Activated T-helper 17 cell treated with anti-CD3 and anti-CD28 coated beads, Interleukin-2, amount 50 U/mL, for 72 hours (primary cell): ENCODE results near the gene OR6B1. TPM values are rescaled to one million over a fixed set of nuclear protein-coding genes. Genes with fewer than 3 reads are reported as not detected.

Experiments
- ATAC-seq: fragments of 150-1000 bp; cut with Tn5 transposase; replicated peaks from 2 replicates; pipeline ENCODE4 v1.10.0; 2021; ENCODE audit warnings: mild to moderate bottlenecking, moderate library complexity
- H3K27ac Mint-ChIP-seq: one replicate; pipeline ENCODE4 v1.8.0; 2022; ENCODE audit warnings: mixed read lengths
- H3K27me3 Mint-ChIP-seq: one replicate; pipeline ENCODE4 v1.8.0; 2022; ENCODE audit warnings: mixed read lengths
- H3K36me3 Mint-ChIP-seq: one replicate; pipeline ENCODE4 v1.8.0; 2022; ENCODE audit warnings: low read depth, mild to moderate bottlenecking, mixed read lengths
- H3K4me1 Mint-ChIP-seq: one replicate; pipeline ENCODE4 v1.8.0; 2022; ENCODE audit warnings: mixed read lengths
- H3K4me3 Mint-ChIP-seq: one replicate; pipeline ENCODE4 v1.8.0; 2022; ENCODE audit warnings: mild to moderate bottlenecking, mixed read lengths
- H3K9me3 Mint-ChIP-seq: one replicate; pipeline ENCODE4 v1.8.0; 2022; ENCODE audit warnings: mixed read lengths
- total RNA-seq, 2 donors: library from RNA; stranded (reverse); gene quantifications; one replicate each; pipeline ENCODE4 v1.2.3, GENCODE V29; 2022

OR6B1 gene
- total RNA-seq, 2 donors from 2014 or later: not detected

DNA sequence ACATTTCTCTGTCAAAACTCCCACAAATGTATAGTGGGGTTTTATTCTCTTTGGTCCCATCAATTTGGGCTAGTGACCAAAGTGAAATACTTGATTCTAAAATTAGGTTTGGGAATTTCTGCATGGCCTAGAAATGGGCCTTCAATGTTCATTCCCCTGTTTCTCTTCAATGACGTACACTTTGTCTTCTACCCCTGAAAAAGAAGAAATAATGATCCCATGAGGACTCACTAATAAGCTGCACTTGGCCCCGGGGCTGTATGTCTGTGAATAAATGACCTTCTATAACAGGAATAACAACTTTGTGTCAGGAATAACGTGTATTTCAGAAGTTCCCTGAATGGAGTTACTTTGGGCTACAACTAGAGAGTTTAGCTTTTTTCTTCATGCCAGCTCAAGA is 20.2 kb downstream of the OR6B1 start:
- Mint-ChIP-seq H3K4me1 (no peaks in the 10 kb centered on the region), H3K27me3 (no peaks in the 10 kb centered on the region), H3K4me3 (no peak overlapping the region), H3K27ac (no peak overlapping the region), H3K36me3 (no peaks in the 10 kb centered on the region), H3K9me3 (no peaks in the 10 kb centered on the region)
- ATAC-seq: no peak

DNA sequence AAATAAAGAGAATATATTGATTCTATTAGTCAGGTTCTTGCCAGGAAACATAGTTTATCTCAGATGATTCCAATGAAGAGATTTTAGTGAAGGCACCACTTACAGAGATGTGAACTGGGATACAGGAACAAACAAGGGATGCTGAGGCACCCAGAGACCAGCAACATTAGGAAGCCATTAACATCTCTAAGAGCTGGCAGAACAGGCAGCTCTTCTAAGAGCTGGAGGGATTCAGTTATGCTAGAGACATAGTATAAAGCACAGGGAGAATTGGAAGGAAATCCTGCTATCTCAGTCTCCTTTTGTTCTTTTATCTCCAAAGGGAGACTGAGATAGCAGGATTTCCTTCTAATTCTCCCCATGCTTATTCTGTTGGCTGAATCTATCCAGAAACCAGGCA is 22.0 kb downstream of the OR6B1 start:
- Mint-ChIP-seq H3K9me3 (no peaks in the 10 kb centered on the region), H3K27me3 (no peaks in the 10 kb centered on the region), H3K4me3 (no peak overlapping the region), H3K4me1 (no peaks in the 10 kb centered on the region), H3K36me3 (no peaks in the 10 kb centered on the region), H3K27ac (no peak overlapping the region)
- ATAC-seq: no peak

DNA sequence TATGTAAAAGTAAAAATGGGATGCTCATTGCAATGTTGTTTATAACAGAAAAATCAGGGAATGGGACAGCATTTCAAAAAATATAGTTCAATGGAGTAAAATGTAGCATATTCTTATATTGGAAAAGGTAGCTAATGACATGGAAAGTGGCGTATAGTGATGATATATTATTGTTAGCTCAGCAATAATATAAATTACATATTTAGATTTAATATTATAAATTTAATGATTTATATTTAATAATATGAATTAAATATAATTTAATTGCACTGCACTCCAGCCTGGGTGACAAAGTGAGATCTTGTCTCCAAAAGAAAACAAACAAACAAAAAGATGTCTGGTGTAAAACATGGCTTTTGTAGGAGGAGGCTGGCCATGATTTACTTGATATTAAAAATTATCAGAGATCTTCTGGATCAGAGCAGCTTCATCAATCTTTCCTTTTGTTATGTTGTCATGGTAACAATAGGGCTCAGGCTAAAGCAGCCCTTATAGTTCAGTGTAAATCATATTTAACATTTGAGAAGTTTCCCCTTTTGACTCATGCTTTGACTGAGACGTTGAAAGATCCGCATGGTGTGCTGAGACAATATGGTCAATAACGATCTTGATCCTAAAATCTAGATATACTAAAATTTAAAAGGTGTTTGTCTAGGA is 23.2 kb downstream of the OR6B1 start:
- H3K9me3 Mint-ChIP-seq: no peaks in the 10 kb centered on the region
- no peak overlapping the region for H3K27ac Mint-ChIP-seq
- H3K27me3 Mint-ChIP-seq: no peaks in the 10 kb centered on the region
- H3K4me3 Mint-ChIP-seq: no peak overlapping the region
- no peaks in the 10 kb centered on the region for H3K36me3 Mint-ChIP-seq
- ATAC-seq: no peak
- H3K4me1 Mint-ChIP-seq: peaks cover 7% of the 10 kb centered on the region

DNA sequence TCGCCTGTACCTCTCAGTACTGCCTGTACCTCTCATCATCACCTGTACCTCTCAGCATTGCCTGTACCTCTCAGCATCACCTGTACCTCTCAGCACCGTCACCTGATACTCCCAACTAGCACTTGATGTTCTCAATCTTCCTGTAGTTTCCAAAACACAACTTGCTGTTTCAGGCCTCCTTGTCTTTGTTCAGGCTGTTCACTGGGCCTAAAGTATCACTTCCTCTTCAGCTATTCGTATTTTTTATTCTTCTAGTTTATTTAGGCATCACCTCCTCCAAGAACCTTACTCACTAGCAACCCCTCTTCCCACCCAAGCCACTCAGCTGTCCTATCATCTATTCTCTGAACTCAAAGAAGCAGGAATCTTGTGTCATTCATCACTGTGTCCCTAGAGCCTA is 24.1 kb downstream of the OR6B1 start:
- H3K27ac Mint-ChIP-seq: no peak overlapping the region
- H3K36me3 Mint-ChIP-seq: no peaks in the 10 kb centered on the region
- no peak for ATAC-seq
- peaks cover 7% of the 10 kb centered on the region for H3K4me1 Mint-ChIP-seq
- no peaks in the 10 kb centered on the region for H3K27me3 Mint-ChIP-seq
- H3K4me3 Mint-ChIP-seq: no peak overlapping the region
- no peaks in the 10 kb centered on the region for H3K9me3 Mint-ChIP-seq

DNA sequence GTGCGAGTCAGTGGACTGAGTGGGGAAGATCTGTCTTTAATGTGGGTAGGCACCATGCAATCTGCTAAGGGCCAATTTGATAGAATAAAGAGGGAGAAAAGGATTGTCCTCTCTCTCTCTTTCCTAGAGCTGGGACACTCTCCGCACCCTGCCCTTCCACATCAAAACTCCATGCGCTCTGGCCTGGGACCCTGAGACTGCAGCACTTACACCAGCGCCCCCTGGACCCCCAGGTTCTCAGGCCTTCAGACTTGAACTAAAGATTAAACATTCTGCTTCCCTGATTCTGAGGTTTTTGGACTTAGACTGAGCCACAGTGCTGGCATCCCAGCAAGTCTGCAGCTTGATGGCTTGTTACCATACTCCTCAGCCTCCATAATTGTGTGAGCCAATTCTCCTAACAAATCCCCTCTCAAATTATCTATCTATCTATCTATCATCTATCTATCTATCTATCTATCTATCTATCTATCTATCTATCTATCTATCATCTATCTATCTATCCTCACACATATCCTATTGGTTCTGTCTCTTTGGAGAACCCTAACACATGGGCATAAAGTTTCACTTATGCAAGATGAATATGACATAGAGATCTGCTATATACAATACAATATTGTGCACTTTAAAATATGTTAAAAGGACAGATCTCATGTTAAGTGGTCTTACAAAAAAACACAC is 26.2 kb downstream of the OR6B1 start:
- no peak overlapping the region for H3K4me3 Mint-ChIP-seq
- no peak for ATAC-seq
- H3K9me3 Mint-ChIP-seq: no peaks in the 10 kb centered on the region
- peaks cover 7% of the 10 kb centered on the region for H3K4me1 Mint-ChIP-seq
- no peaks in the 10 kb centered on the region for H3K36me3 Mint-ChIP-seq
- peaks cover 4% of the 10 kb centered on the region for H3K27me3 Mint-ChIP-seq
- H3K27ac Mint-ChIP-seq: no peak overlapping the region

DNA sequence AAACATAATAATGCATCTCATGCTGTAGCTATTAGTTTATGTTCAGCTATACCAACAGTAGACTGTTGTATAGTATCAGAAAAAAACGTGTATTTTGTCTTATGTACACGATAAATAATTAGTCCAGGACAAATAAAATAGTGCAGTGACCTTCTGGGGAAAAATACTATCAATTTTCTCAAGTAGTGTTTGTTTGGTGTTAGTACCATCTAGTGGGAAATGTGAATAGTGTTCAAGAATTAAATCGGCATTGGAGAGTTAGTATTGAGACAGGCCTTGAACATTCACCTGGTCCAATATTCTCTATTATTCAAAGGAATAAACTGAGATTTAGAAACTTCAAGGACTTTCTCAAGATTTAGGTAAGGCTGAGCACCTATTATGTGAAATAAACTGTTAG is 26.9 kb downstream of the OR6B1 start:
- Mint-ChIP-seq H3K27me3 (peaks cover 10% of the 10 kb centered on the region), H3K9me3 (no peaks in the 10 kb centered on the region), H3K27ac (no peak overlapping the region), H3K4me1 (peaks cover 7% of the 10 kb centered on the region), H3K36me3 (no peaks in the 10 kb centered on the region), H3K4me3 (no peak overlapping the region)
- no peak for ATAC-seq

DNA sequence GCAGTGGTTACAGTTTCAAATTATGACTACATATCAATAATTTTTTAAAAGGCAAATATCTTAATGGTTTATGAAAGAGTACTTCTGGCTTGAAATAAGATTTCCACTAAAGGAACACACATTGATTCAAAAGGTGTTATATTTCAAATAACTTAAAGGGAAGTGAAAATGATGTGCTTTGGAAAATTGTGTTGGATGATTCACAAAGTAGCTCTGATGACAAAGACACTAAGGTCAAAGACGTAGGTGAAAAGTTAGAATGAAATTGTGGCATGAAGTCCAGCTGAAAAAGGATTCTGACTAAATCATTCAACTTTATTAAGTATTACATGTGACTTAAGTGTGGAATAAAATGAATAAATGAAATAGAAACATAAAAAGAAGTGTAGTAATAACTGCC is 27.9 kb downstream of the OR6B1 start:
- Mint-ChIP-seq H3K27ac (no peak overlapping the region), H3K36me3 (no peaks in the 10 kb centered on the region), H3K4me3 (no peak overlapping the region), H3K4me1 (peaks cover 7% of the 10 kb centered on the region), H3K9me3 (no peaks in the 10 kb centered on the region), H3K27me3 (peaks cover 15% of the 10 kb centered on the region)
- peak; percentile 52 for ATAC-seq

DNA sequence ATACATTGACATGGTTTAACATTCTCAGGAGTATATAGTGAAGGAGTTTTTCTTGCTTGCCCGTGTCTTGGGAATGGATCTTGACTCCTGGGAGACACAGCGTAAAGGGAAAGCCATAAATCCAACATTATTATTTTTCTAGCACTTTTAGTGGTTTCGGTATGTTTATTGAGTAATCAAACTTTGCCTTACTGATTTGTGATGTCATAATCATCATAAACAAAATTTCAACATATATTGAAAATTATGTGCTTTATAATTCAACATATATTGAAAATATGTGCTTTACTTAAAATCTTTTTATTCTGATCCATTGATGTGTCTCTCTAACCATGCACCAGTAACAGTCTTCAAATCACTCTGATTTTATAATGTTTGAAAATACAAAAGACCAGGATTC is 28.4 kb downstream of the OR6B1 start:
- peaks cover 7% of the 10 kb centered on the region for H3K4me1 Mint-ChIP-seq
- no peaks in the 10 kb centered on the region for H3K9me3 Mint-ChIP-seq
- H3K27ac Mint-ChIP-seq: no peak overlapping the region
- no peaks in the 10 kb centered on the region for H3K36me3 Mint-ChIP-seq
- ATAC-seq: no peak
- peaks cover 17% of the 10 kb centered on the region for H3K27me3 Mint-ChIP-seq
- no peak overlapping the region for H3K4me3 Mint-ChIP-seq

DNA sequence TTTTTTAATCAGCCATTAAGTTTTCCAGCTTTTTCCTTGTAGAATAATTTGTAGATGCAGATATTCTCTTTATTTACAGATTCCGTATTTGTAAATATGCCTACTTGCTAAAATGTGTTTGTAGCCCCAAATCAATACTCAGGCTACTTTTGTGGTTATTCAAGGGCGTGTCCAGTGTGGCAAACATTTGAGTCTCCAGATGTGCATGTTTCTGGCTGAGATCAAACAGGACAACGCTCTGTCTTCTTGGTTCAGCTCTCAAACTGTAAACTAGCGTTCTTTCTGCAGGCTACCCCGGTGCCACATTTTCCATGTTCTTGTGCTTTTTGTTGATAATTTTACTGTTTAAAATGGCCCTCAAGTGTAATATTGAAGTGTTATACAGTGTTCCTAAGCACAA is 32.4 kb downstream of the OR6B1 start:
- no peak for ATAC-seq

DNA sequence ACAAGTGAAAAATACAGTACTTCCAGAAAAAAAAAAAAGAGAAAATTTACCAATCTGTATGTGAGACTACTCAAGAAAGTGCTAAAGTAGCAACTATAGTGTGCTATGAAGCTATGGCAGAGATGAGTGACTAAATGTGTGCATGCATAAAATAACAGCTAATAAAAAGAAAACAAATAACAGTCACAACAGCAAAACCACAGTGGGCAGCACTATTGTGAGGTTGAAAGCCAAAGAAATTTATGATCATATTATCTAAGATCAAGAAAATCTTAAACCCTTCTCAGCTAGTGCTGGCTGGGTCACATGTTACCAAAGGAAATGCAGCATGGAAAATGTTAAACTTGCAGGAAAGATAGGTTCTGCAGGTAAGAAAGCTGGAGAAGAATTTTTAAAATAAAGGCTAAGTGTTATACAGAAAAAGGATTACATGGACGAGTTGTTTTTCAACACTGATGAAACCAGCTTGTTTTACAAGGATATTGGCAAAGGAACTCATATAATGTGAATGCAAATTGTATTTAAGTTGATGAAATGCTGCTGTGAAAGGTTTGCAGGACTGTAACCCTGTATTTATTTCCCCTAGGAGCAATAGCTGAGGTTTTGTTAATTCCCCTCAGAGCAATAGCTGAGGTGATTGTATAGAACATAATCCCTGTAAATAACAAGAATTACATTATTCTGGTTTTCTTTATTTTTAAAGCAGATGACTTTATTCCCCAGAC is 33.0 kb downstream of the OR6B1 start:
- Mint-ChIP-seq H3K27me3 (peaks cover 21% of the 10 kb centered on the region), H3K4me1 (no peaks in the 10 kb centered on the region), H3K4me3 (no peak overlapping the region), H3K36me3 (no peaks in the 10 kb centered on the region), H3K27ac (no peak overlapping the region), H3K9me3 (no peaks in the 10 kb centered on the region)
- no peak for ATAC-seq

More for the DNA sequence above, 32.4 kb downstream of the OR6B1 start:
- peaks cover 4% of the 10 kb centered on the region for H3K4me1 Mint-ChIP-seq
- H3K27ac Mint-ChIP-seq: no peak overlapping the region
- no peak overlapping the region for H3K4me3 Mint-ChIP-seq
- H3K9me3 Mint-ChIP-seq: no peaks in the 10 kb centered on the region
- peaks cover 21% of the 10 kb centered on the region for H3K27me3 Mint-ChIP-seq
- H3K36me3 Mint-ChIP-seq: no peaks in the 10 kb centered on the region

DNA sequence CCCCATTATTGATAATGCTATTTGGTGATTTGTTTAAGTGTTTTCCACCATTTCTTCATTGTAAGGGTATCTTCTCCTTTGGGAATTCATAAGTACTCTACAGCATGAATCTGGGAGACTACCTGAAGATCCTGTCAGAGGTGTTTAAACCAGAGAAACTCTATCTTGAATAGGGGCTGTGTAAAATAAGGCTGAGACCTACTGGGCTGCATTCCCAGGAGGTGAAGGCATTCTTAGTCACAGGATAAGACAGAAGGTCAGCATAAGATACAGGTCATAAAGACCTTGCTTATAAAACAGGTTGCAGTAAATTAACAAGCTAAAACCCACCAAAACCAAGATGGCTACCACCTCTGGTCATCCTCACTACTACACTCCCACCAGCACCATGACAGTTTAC is 35.3 kb downstream of the OR6B1 start:
- no peaks in the 10 kb centered on the region for H3K36me3 Mint-ChIP-seq
- no peak for ATAC-seq
- H3K4me3 Mint-ChIP-seq: no peak overlapping the region
- no peaks in the 10 kb centered on the region for H3K9me3 Mint-ChIP-seq
- H3K27me3 Mint-ChIP-seq: peaks cover 21% of the 10 kb centered on the region
- H3K27ac Mint-ChIP-seq: no peak overlapping the region
- H3K4me1 Mint-ChIP-seq: no peaks in the 10 kb centered on the region

DNA sequence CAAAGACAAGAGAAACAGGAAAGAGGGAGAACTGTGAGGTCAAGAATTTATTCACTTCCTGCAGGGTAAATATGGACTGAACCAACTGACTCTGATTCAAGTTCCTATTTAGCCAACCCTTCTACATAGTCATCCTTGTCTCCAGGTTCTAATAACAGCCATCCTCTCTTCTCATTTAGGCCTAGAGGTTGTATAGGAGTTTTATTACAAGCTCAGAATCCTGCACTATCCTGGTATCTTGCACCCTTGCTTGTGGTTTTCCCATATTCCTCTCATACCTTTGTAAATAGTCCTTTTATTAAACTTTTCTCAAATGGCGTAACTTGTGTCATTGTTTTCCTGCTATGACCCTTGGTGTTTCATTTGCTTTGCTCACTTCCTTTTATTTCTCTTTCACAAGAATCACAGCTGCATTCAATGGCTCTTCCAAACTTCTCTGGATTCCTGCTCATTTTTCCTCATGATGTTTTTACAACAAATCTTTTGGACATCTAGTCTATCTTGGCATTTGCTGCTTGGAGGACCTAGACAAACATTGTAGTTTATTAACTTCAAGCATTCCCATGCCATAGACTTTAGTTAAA is 36.3 kb downstream of the OR6B1 start:
- no peaks in the 10 kb centered on the region for H3K9me3 Mint-ChIP-seq
- H3K4me1 Mint-ChIP-seq: no peaks in the 10 kb centered on the region
- peaks cover 17% of the 10 kb centered on the region for H3K27me3 Mint-ChIP-seq
- no peaks in the 10 kb centered on the region for H3K36me3 Mint-ChIP-seq
- ATAC-seq: no peak
- H3K27ac Mint-ChIP-seq: no peak overlapping the region
- no peak overlapping the region for H3K4me3 Mint-ChIP-seq

DNA sequence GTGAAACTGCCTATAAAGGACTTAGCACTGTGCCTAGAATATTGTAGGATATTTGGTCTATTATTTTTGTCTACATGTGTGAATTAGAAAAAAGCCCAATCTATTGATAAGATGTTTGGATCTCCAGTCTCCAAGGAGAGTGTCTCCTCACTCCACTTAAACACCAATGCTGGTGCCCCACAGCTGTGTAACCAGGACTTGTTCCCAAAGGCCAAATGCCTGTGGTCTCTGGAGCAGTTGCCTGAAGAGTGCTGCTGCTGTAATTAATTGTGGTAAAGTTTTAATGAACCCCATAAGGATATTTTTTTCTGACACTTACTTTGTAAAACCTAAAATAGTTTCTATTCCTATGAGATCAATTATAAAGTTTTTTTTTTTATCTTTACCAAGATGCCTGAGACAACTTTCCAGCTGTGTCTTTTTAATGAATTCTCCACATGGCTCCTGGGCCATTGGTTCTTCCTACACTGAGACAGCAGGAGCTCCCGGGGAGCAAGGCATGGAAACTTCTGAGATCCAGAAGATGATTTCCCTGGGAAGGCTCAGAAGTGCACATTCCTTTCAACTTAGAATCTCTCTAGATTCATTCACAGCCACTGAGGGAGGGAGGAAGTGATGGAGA is 37.4 kb downstream of the OR6B1 start:
- ATAC-seq: no peak
- no peak overlapping the region for H3K4me3 Mint-ChIP-seq
- H3K27ac Mint-ChIP-seq: no peak overlapping the region
- peaks cover 11% of the 10 kb centered on the region for H3K27me3 Mint-ChIP-seq
- H3K9me3 Mint-ChIP-seq: no peaks in the 10 kb centered on the region
- no peaks in the 10 kb centered on the region for H3K4me1 Mint-ChIP-seq
- H3K36me3 Mint-ChIP-seq: no peaks in the 10 kb centered on the region

DNA sequence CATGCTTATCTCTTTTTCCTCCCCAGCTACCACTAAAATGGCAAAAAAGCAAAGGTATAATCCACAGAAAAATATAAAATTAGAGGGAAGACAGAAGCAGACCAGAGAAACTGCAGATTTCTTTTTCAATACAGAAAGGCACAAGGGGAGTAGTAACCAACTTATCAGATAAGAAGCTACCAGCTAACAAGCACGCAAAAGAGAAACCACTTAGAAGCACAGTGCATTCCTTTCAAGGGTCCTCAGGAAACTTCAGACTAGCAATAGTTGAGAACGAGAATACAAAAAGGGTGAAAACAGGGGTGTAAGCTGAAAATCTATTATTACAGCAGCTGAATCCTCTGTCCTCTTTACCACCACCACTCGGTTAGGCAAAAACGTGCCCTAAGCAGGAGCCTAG is 38.8 kb downstream of the OR6B1 start:
- Mint-ChIP-seq H3K27ac (no peak overlapping the region), H3K27me3 (peaks cover 8% of the 10 kb centered on the region), H3K4me1 (no peaks in the 10 kb centered on the region), H3K9me3 (no peaks in the 10 kb centered on the region), H3K4me3 (no peak overlapping the region), H3K36me3 (no peaks in the 10 kb centered on the region)
- no peak for ATAC-seq
